ENCODE results near the gene LETM1. TPM values are rescaled to one million over a fixed set of nuclear protein-coding genes. Genes with fewer than 3 reads are reported as not detected.
A peak's percentile ranks its signal among the peaks of the same experiment; 100 is the strongest.

Gene LETM1
- total and polyA plus RNA-seq, 2 donors (not counting 3 experiments of a cell fraction or from before 2014, with no cell fraction given) = 25.6 to 62.5 TPM

GRCh38 chr4:1870328-1870577, 14.3 kb upstream of the LETM1 start:
- H3K9me1 ChIP-seq (replicated peaks; ENCODE audit: control insufficient read depth, extremely low read depth, insufficient read depth, low read length) = no peaks in the 10 kb centered on the region
- H3K4me1 ChIP-seq (ENCODE audit: control insufficient read depth, extremely low read depth, insufficient read depth, low read length) = peaks cover 17% of the 10 kb centered on the region
- dilution Hi-C loops (cut with MboI; ENCODE audit: extremely low pct_ligation_motif_present, low sequenced_read_pairs) = no loop called here
- H3K4me3 ChIP-seq (replicated peaks in 1 of 3; ENCODE audit: insufficient read depth in 1 of 3, low read depth in 1 of 3, low read length in 3 of 3) = peak overlapping the region; percentile 28 to 48 (median 44)
- H2AFZ ChIP-seq (ENCODE audit: low read depth, low read length) = peak overlapping the region; percentile 67
- H3K9ac ChIP-seq (replicated peaks; ENCODE audit: extremely low read depth, insufficient read depth, low read length) = peak overlapping the region; percentile 87
- BruUV-seq (replicated peaks) = no TSS peak
- ChIA-PET POLR2A (no interaction called here), CTCF (interaction anchor here (0.7 to 2.0 kb wide), 5 partner anchors 9 to 177 kb away, joined by 3 to 11 read pairs (median 3); partner anchors contain the start of gene LETM1)
- H3K27ac ChIP-seq (ENCODE audit: insufficient read depth, low read depth, low read length) = peak overlapping the region; percentile 93
- H3K36me3 ChIP-seq (ENCODE audit: control insufficient read depth in 2 of 2, extremely low read depth in 1 of 2, insufficient read depth in 2 of 2, low read length in 2 of 2) = no peaks in the 10 kb centered on the region
- FAIRE-seq = peak; percentile 76
- H3K79me2 ChIP-seq (ENCODE audit: control insufficient read depth, insufficient read depth, low read length) = peaks cover 37% of the 10 kb centered on the region
- peak overlapping the region; percentile 68 for H3K4me2 ChIP-seq (ENCODE audit: insufficient read depth, low read length)
- H3K9me3 ChIP-seq (replicated peaks; ENCODE audit: control insufficient read depth, insufficient read depth, low read length) = no peaks in the 10 kb centered on the region
- H3K27me3 ChIP-seq (ENCODE audit: control insufficient read depth in 2 of 2, insufficient read depth in 2 of 2, low read length in 2 of 2) = peaks cover 0 to 1% of the 10 kb centered on the region in 2 experiments
- DNase-seq (ENCODE audit: low read depth, low spot score) = no peak
- intact Hi-C loops (cut with micrococcal nuclease) = loop anchor here (1.0 kb wide), 2 partner anchors 14 to 29 kb away; partner anchors contain the start of gene LETM1
- peaks cover 3% of the 10 kb centered on the region for H4K20me1 ChIP-seq (replicated peaks; ENCODE audit: control insufficient read depth, extremely low read depth, insufficient read depth, low read length)
- TF ChIP-seq EZH2 (IDR thresholded peaks at IDR 0.05; ENCODE audit: borderline replicate concordance, low read depth, low read length, severe bottlenecking) = no peak
- TF ChIP-seq CTCF (IDR thresholded peaks at IDR 0.05; ENCODE audit: extremely low read depth in 1 of 2, insufficient read depth in 1 of 2, low read depth in 1 of 2, low read length in 2 of 2) = no peak
- no peak for TF ChIP-seq MYC (IDR thresholded peaks at IDR 0.05; ENCODE audit: low read depth, low read length)
- TF ChIP-seq GATA2 (IDR thresholded peaks at IDR 0.05; ENCODE audit: insufficient read depth, insufficient read length, low read depth, low read length) = no peak
- no peak for TF ChIP-seq POLR2A (IDR thresholded peaks at IDR 0.05; ENCODE audit: low read depth, low read length)
- no peak for TF ChIP-seq JUN (IDR thresholded peaks at IDR 0.05; ENCODE audit: borderline replicate concordance, insufficient read depth, insufficient read length, low read depth)
- no peak for TF ChIP-seq POLR2AphosphoS5 (IDR thresholded peaks at IDR 0.05; ENCODE audit: insufficient read depth, low read depth, low read length)
- no peak for TF ChIP-seq FOS (IDR thresholded peaks at IDR 0.05; ENCODE audit: borderline replicate concordance, insufficient read depth, low read length)
- TF ChIP-seq, protein P1, sequence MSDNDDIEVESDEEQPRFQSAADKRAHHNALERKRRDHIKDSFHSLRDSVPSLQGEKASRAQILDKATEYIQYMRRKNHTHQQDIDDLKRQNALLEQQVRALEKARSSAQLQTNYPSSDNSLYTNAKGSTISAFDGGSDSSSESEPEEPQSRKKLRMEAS (IDR thresholded peaks at IDR 0.05; ENCODE audit: insufficient read depth, insufficient read length) = no peak

All from endothelial cell of umbilical vein (primary cell).